Activated naive CD4-positive, alpha-beta T cell treated with anti-CD3 and anti-CD28 coated beads, Interleukin-2, amount 10 ng/mL, durations not matched to agents 7 days and 5 days (primary cell): ENCODE results near the gene TPK1.

Experiments used
- CTCF ChIA-PET: fragments of 350-600 bp; sonication (Branson Sonifier 250); formaldehyde crosslinking; loops from one replicate; lab custom pipeline; 2021; ENCODE audit warnings: antibody characterized with exemption; lab: Charles Lee
- DNase-seq: peaks from one replicate; pipeline ENCODE4 v3.0.0-alpha.2; 2020
- H3K27ac Mint-ChIP-seq: one replicate; pipeline ENCODE4 v1.8.0; 2021; ENCODE audit warnings: mild to moderate bottlenecking, moderate library complexity, mixed read lengths
- H3K27me3 Mint-ChIP-seq: one replicate; pipeline ENCODE4 v1.8.0; 2021; ENCODE audit warnings: mild to moderate bottlenecking, mixed read lengths
- H3K36me3 Mint-ChIP-seq: one replicate; pipeline ENCODE4 v1.8.0; 2021; ENCODE audit warnings: mixed read lengths
- H3K4me1 Mint-ChIP-seq: one replicate; pipeline ENCODE4 v1.8.0; 2021; ENCODE audit warnings: mixed read lengths
- H3K4me3 Mint-ChIP-seq: one replicate; pipeline ENCODE4 v1.8.0; 2021; ENCODE audit warnings: mild to moderate bottlenecking, moderate library complexity, mixed read lengths
- H3K9me3 Mint-ChIP-seq: one replicate; pipeline ENCODE4 v1.8.0; 2021; ENCODE audit warnings: mixed read lengths

TPK1 gene

GRCh38 chr7:144650439-144650838 lies 185.4 kb downstream of the TPK1 start:
- no peaks in the 10 kb centered on the region for H3K27me3 Mint-ChIP-seq
- no peaks in the 10 kb centered on the region for H3K4me1 Mint-ChIP-seq
- peaks cover 3% of the 10 kb centered on the region for H3K9me3 Mint-ChIP-seq
- H3K36me3 Mint-ChIP-seq, result no peaks in the 10 kb centered on the region
- no peak overlapping the region for H3K27ac Mint-ChIP-seq
- CTCF ChIA-PET, result no interaction called here
- DNase-seq, result no peak
- no peak overlapping the region for H3K4me3 Mint-ChIP-seq

GRCh38 chr7:144649120-144649519 lies 186.7 kb downstream of the TPK1 start:
- no peaks in the 10 kb centered on the region for H3K4me1 Mint-ChIP-seq
- DNase-seq, result no peak
- no peak overlapping the region for H3K27ac Mint-ChIP-seq
- H3K36me3 Mint-ChIP-seq, result no peaks in the 10 kb centered on the region
- H3K9me3 Mint-ChIP-seq, result peaks cover 3% of the 10 kb centered on the region
- H3K27me3 Mint-ChIP-seq, result no peaks in the 10 kb centered on the region
- H3K4me3 Mint-ChIP-seq, result no peak overlapping the region
- CTCF ChIA-PET, result no interaction called here

GRCh38 chr7:144641389-144642044 lies 194.3 kb downstream of the TPK1 start:
- H3K27ac Mint-ChIP-seq, result no peak overlapping the region
- no peaks in the 10 kb centered on the region for H3K9me3 Mint-ChIP-seq
- no peak for DNase-seq
- no peaks in the 10 kb centered on the region for H3K27me3 Mint-ChIP-seq
- no peaks in the 10 kb centered on the region for H3K4me1 Mint-ChIP-seq
- CTCF ChIA-PET, result no interaction called here
- no peak overlapping the region for H3K4me3 Mint-ChIP-seq
- H3K36me3 Mint-ChIP-seq, result no peaks in the 10 kb centered on the region

- Mint-ChIP-seq H3K4me3 (no peak overlapping the region), H3K4me1 (no peaks in the 10 kb centered on the region), H3K27ac (no peak overlapping the region), H3K9me3 (peaks cover 8% of the 10 kb centered on the region), H3K27me3 (no peaks in the 10 kb centered on the region), H3K36me3 (no peaks in the 10 kb centered on the region)
- DNase-seq, result no peak
- CTCF ChIA-PET, result no interaction called here
These were observed 203.1 kb downstream of the TPK1 start for GRCh38 chr7:144632724-144633123.

GRCh38 chr7:144629598-144629997 lies 206.3 kb downstream of the TPK1 start:
- CTCF ChIA-PET, result no interaction called here
- no peak overlapping the region for H3K27ac Mint-ChIP-seq
- H3K4me1 Mint-ChIP-seq, result no peaks in the 10 kb centered on the region
- peaks cover 8% of the 10 kb centered on the region for H3K9me3 Mint-ChIP-seq
- H3K36me3 Mint-ChIP-seq, result no peaks in the 10 kb centered on the region
- no peaks in the 10 kb centered on the region for H3K27me3 Mint-ChIP-seq
- H3K4me3 Mint-ChIP-seq, result no peak overlapping the region
- DNase-seq, result no peak

- Mint-ChIP-seq H3K36me3 (no peaks in the 10 kb centered on the region), H3K27me3 (no peaks in the 10 kb centered on the region), H3K4me1 (no peaks in the 10 kb centered on the region), H3K9me3 (peaks cover 8% of the 10 kb centered on the region), H3K4me3 (no peak overlapping the region), H3K27ac (no peak overlapping the region)
- CTCF ChIA-PET, result no interaction called here
- DNase-seq, result no peak
These were observed 206.8 kb downstream of the TPK1 start for GRCh38 chr7:144629011-144629410.

GRCh38 chr7:144628176-144628575 lies 207.7 kb downstream of the TPK1 start:
- H3K4me1 Mint-ChIP-seq, result no peaks in the 10 kb centered on the region
- H3K36me3 Mint-ChIP-seq, result no peaks in the 10 kb centered on the region
- CTCF ChIA-PET, result no interaction called here
- no peak overlapping the region for H3K4me3 Mint-ChIP-seq
- DNase-seq, result no peak
- H3K27ac Mint-ChIP-seq, result no peak overlapping the region
- H3K9me3 Mint-ChIP-seq, result peaks cover 8% of the 10 kb centered on the region
- H3K27me3 Mint-ChIP-seq, result no peaks in the 10 kb centered on the region

GRCh38 chr7:144622745-144623144 lies 213.1 kb downstream of the TPK1 start:
- CTCF ChIA-PET, result no interaction called here

GRCh38 chr7:144606261-144606660 lies 229.6 kb downstream of the TPK1 start:
- Mint-ChIP-seq H3K36me3 (no peaks in the 10 kb centered on the region), H3K4me1 (no peaks in the 10 kb centered on the region), H3K9me3 (no peaks in the 10 kb centered on the region), H3K4me3 (no peak overlapping the region), H3K27me3 (no peaks in the 10 kb centered on the region), H3K27ac (no peak overlapping the region)
- DNase-seq, result no peak
- CTCF ChIA-PET, result no interaction called here

More at GRCh38 chr7:144622745-144623144, 213.1 kb downstream of the TPK1 start:
- Mint-ChIP-seq H3K27me3 (no peaks in the 10 kb centered on the region), H3K27ac (no peak overlapping the region), H3K4me1 (no peaks in the 10 kb centered on the region), H3K9me3 (peaks cover 2% of the 10 kb centered on the region), H3K4me3 (no peak overlapping the region), H3K36me3 (peaks cover 3% of the 10 kb centered on the region)
- DNase-seq, result no peak

- Mint-ChIP-seq H3K27me3 (no peaks in the 10 kb centered on the region), H3K36me3 (peaks cover 4% of the 10 kb centered on the region), H3K4me1 (no peaks in the 10 kb centered on the region), H3K4me3 (no peak overlapping the region), H3K27ac (no peak overlapping the region), H3K9me3 (peaks cover 20% of the 10 kb centered on the region)
- CTCF ChIA-PET, result interaction anchor here (0.8 kb wide), 1 partner anchor 62 kb away, joined by 4 read pairs; no protein-coding TSS in a partner anchor
- DNase-seq, result no peak
These were observed 238.9 kb downstream of the TPK1 start for GRCh38 chr7:144596953-144597352.

- Mint-ChIP-seq H3K4me1 (no peaks in the 10 kb centered on the region), H3K4me3 (no peak overlapping the region), H3K36me3 (peaks cover 5% of the 10 kb centered on the region), H3K27ac (no peak overlapping the region), H3K9me3 (peaks cover 18% of the 10 kb centered on the region), H3K27me3 (no peaks in the 10 kb centered on the region)
- CTCF ChIA-PET, result no interaction called here
- DNase-seq, result no peak
These were observed 241.3 kb downstream of the TPK1 start for GRCh38 chr7:144594580-144594979.

- Mint-ChIP-seq H3K9me3 (peaks cover 3% of the 10 kb centered on the region), H3K4me1 (no peaks in the 10 kb centered on the region), H3K4me3 (no peak overlapping the region)
These were observed 247.2 kb downstream of the TPK1 start for GRCh38 chr7:144588559-144589051.

GRCh38 chr7:144587701-144588100 lies 248.2 kb downstream of the TPK1 start:
- DNase-seq, result no peak
- Mint-ChIP-seq H3K4me1 (no peaks in the 10 kb centered on the region), H3K9me3 (no peaks in the 10 kb centered on the region), H3K27ac (no peak overlapping the region), H3K4me3 (no peak overlapping the region), H3K27me3 (no peaks in the 10 kb centered on the region), H3K36me3 (peaks cover 1% of the 10 kb centered on the region)
- CTCF ChIA-PET, result no interaction called here

More at GRCh38 chr7:144588559-144589051, 247.2 kb downstream of the TPK1 start:
- CTCF ChIA-PET, result no interaction called here
- DNase-seq, result no peak
- no peaks in the 10 kb centered on the region for H3K27me3 Mint-ChIP-seq
- H3K27ac Mint-ChIP-seq, result no peak overlapping the region
- peaks cover 1% of the 10 kb centered on the region for H3K36me3 Mint-ChIP-seq

- Mint-ChIP-seq H3K4me1 (no peaks in the 10 kb centered on the region), H3K27ac (no peak overlapping the region), H3K9me3 (no peaks in the 10 kb centered on the region), H3K4me3 (no peak overlapping the region), H3K36me3 (no peaks in the 10 kb centered on the region), H3K27me3 (no peaks in the 10 kb centered on the region)
- DNase-seq, result no peak
- CTCF ChIA-PET, result no interaction called here
These were observed 251.1 kb downstream of the TPK1 start for GRCh38 chr7:144584726-144585125.

GRCh38 chr7:144579687-144580086 lies 256.2 kb downstream of the TPK1 start:
- H3K9me3 Mint-ChIP-seq, result no peaks in the 10 kb centered on the region

More at GRCh38 chr7:144579687-144580086, 256.2 kb downstream of the TPK1 start:
- DNase-seq, result no peak
- Mint-ChIP-seq H3K27ac (no peak overlapping the region), H3K4me1 (no peaks in the 10 kb centered on the region), H3K27me3 (no peaks in the 10 kb centered on the region), H3K4me3 (no peak overlapping the region), H3K36me3 (no peaks in the 10 kb centered on the region)
- CTCF ChIA-PET, result no interaction called here
